HUES48 (cell line): Measurements from ENCODE around the gene EEF1A2.

ENCODE experiments used
- H3K27ac ChIP-seq: one replicate; pipeline ENCODE4 v1.7.0; 2013; ENCODE audit warnings: low read depth, low read length, inconsistent platforms
- H3K27me3 ChIP-seq: 2 replicates; pipeline ENCODE4 v1.6.1; 2013; ENCODE audit warnings: mild to moderate bottlenecking, low read length; ENCODE audit not compliant: control insufficient read depth, insufficient read depth
- H3K36me3 ChIP-seq: 2 replicates; pipeline ENCODE4 v1.6.1; 2013; ENCODE audit warnings: low read length; ENCODE audit not compliant: control insufficient read depth, insufficient read depth
- H3K4me1 ChIP-seq: 2 replicates; pipeline ENCODE4 v1.6.1; 2013; ENCODE audit warnings: mild to moderate bottlenecking, low read length; ENCODE audit not compliant: control insufficient read depth, insufficient read depth
- H3K4me3 ChIP-seq: 2 replicates; pipeline ENCODE4 v1.5.1; 2013; ENCODE audit warnings: mild to moderate bottlenecking, low read depth, low read length
- H3K9ac ChIP-seq: 2 replicates; pipeline ENCODE4 v1.6.1; 2013; ENCODE audit warnings: mild to moderate bottlenecking, low read depth, low read length, moderate library complexity
- H3K9me3 ChIP-seq: 2 replicates; pipeline ENCODE4 v1.6.1; 2013; ENCODE audit warnings: low read length; ENCODE audit not compliant: control insufficient read depth, insufficient read depth

EEF1A2 gene

GRCh38 chr20:63455568-63455859 is 43.4 kb downstream of the EEF1A2 start:
- Histone ChIP-seq H3K4me3 (no peak overlapping the region), H3K9ac (no peak overlapping the region), H3K27me3 (no peaks in the 10 kb centered on the region), H3K27ac (no peak overlapping the region), H3K36me3 (peaks cover 6% of the 10 kb centered on the region), H3K9me3 (no peaks in the 10 kb centered on the region), H3K4me1 (peaks cover 18% of the 10 kb centered on the region)

- Histone ChIP-seq H3K9ac (no peak overlapping the region), H3K27me3 (no peaks in the 10 kb centered on the region), H3K4me1 (peaks cover 18% of the 10 kb centered on the region), H3K36me3 (peaks cover 6% of the 10 kb centered on the region), H3K27ac (peak overlapping the region; percentile 27), H3K9me3 (no peaks in the 10 kb centered on the region), H3K4me3 (no peak overlapping the region)
These were observed 43.9 kb downstream of the EEF1A2 start for GRCh38 chr20:63454731-63455567.

GRCh38 chr20:63452821-63453523 is 45.9 kb downstream of the EEF1A2 start:
- Histone ChIP-seq H3K4me3 (no peak overlapping the region), H3K36me3 (peaks cover 3% of the 10 kb centered on the region; the same call in 1 of the 2 replicates), H3K4me1 (peaks cover 18% of the 10 kb centered on the region), H3K27ac (no peak overlapping the region), H3K9me3 (no peaks in the 10 kb centered on the region), H3K27me3 (no peaks in the 10 kb centered on the region), H3K9ac (no peak overlapping the region)

- Histone ChIP-seq H3K9ac (no peak overlapping the region), H3K9me3 (no peaks in the 10 kb centered on the region), H3K4me3 (no peak overlapping the region), H3K4me1 (peaks cover 18% of the 10 kb centered on the region), H3K36me3 (peaks cover 3% of the 10 kb centered on the region; the same call in 1 of the 2 replicates), H3K27ac (no peak overlapping the region), H3K27me3 (no peaks in the 10 kb centered on the region)
These were observed 46.5 kb downstream of the EEF1A2 start for GRCh38 chr20:63452341-63452740.

- Histone ChIP-seq H3K9me3 (no peaks in the 10 kb centered on the region), H3K27me3 (no peaks in the 10 kb centered on the region), H3K4me3 (no peak overlapping the region), H3K36me3 (peaks cover 3% of the 10 kb centered on the region; the same call in 1 of the 2 replicates), H3K9ac (no peak overlapping the region), H3K27ac (no peak overlapping the region), H3K4me1 (peaks cover 18% of the 10 kb centered on the region)
These were observed 47.1 kb downstream of the EEF1A2 start for GRCh38 chr20:63451821-63452220.

GRCh38 chr20:63449796-63450730 is 48.8 kb downstream of the EEF1A2 start:
- H3K9ac ChIP-seq: no peak overlapping the region
- H3K27ac ChIP-seq: no peak overlapping the region
- H3K27me3 ChIP-seq: no peaks in the 10 kb centered on the region
- H3K9me3 ChIP-seq: no peaks in the 10 kb centered on the region
- peaks cover 15% of the 10 kb centered on the region for H3K4me1 ChIP-seq
- peaks cover 3% of the 10 kb centered on the region; the same call in 1 of the 2 replicates for H3K36me3 ChIP-seq
- no peak overlapping the region for H3K4me3 ChIP-seq

- Histone ChIP-seq H3K36me3 (peaks cover 3% of the 10 kb centered on the region; the same call in 1 of the 2 replicates), H3K4me1 (peaks cover 6% of the 10 kb centered on the region; the same call in 1 of the 2 replicates), H3K4me3 (no peak overlapping the region), H3K27me3 (no peaks in the 10 kb centered on the region), H3K9me3 (no peaks in the 10 kb centered on the region), H3K9ac (no peak overlapping the region), H3K27ac (no peak overlapping the region)
These were observed 49.9 kb downstream of the EEF1A2 start for GRCh38 chr20:63449025-63449424.

- Histone ChIP-seq H3K9me3 (no peaks in the 10 kb centered on the region), H3K4me3 (no peak overlapping the region), H3K9ac (no peak overlapping the region), H3K27ac (no peak overlapping the region), H3K36me3 (peaks cover 3% of the 10 kb centered on the region; the same call in 1 of the 2 replicates), H3K27me3 (no peaks in the 10 kb centered on the region), H3K4me1 (no peaks in the 10 kb centered on the region)
These were observed 50.9 kb downstream of the EEF1A2 start for GRCh38 chr20:63448031-63448430.

- Histone ChIP-seq H3K9me3 (no peaks in the 10 kb centered on the region), H3K27ac (no peak overlapping the region), H3K27me3 (no peaks in the 10 kb centered on the region), H3K36me3 (peaks cover 2% of the 10 kb centered on the region; the same call in 1 of the 2 replicates), H3K9ac (no peak overlapping the region), H3K4me1 (no peaks in the 10 kb centered on the region), H3K4me3 (no peak overlapping the region)
These were observed 51.6 kb downstream of the EEF1A2 start for GRCh38 chr20:63447320-63447719.

- Histone ChIP-seq H3K9ac (no peak overlapping the region), H3K27ac (no peak overlapping the region), H3K27me3 (no peaks in the 10 kb centered on the region), H3K4me3 (no peak overlapping the region), H3K4me1 (no peaks in the 10 kb centered on the region), H3K9me3 (no peaks in the 10 kb centered on the region), H3K36me3 (no peaks in the 10 kb centered on the region)
These were observed 52.5 kb downstream of the EEF1A2 start for GRCh38 chr20:63446216-63447024.
